Hypothalamus (tissue), 51 donors: ENCODE results near the gene SSUH2.

Experiments used
- DNase-seq, 51 donors: peaks; one replicate each; lab custom pipeline; 2025; lab: John Stamatoyannopoulos, UW

Gene SSUH2

DNA sequence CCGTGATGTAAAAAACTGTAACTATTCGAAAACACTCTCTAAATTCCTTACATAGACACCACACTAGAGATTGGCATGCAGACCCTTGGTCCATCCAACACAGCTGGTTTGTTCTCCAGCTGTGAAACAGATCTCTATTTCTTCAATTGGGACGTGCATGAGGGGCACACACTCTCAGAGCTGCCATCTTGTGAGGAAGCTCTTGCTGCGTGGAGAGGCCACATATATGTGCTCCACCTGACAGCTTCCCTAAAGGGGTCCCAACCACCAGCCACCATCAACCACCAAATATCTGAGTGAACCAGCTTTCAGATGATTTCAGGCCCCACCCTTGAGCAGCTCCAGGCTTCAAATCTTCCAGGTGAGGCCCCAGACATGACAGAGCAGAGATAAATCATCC lies 25.6 kb downstream of the SSUH2 start:
- no peak for DNase-seq

DNA sequence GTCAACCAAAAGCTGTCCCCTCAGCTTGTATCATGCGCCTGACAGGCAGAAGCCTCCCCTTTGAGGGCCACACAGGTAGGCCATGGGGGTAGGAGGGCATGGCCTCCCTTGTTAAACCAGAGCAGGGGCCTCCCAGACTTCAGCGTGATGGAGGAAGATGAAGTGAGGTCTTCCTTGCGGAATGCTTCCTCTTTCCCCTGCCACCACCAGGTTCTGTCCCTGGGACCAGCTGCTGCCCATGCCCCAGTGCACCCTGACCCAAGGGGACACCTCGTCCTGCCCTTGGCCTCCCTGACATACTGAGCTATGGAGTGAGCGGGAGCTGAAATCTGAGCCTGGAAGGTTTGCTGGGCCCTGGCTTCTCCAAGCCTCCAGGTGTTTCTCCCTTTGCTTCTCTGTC lies 26.7 kb downstream of the SSUH2 start:
- DNase-seq = no peak

DNA sequence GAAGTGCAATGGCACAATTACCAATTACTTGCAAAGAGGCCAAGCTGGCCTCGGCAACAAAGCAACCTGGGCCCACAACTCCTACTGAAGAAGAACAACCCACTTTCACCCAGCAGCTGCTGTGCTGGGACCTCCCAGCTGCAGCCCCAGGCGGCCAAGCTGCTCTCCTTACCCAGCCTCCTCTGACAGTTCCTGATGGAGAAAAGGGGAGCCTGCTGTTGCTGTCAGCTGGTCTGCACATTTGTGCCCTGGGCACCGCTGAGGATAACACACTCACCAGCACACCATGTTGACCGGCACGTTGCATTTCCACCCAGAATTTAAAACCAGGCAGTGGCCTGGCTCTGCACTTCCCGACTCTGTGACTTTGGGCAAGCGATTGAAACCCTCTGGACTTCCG lies 33.6 kb downstream of the SSUH2 start:
- no peak for DNase-seq

DNA sequence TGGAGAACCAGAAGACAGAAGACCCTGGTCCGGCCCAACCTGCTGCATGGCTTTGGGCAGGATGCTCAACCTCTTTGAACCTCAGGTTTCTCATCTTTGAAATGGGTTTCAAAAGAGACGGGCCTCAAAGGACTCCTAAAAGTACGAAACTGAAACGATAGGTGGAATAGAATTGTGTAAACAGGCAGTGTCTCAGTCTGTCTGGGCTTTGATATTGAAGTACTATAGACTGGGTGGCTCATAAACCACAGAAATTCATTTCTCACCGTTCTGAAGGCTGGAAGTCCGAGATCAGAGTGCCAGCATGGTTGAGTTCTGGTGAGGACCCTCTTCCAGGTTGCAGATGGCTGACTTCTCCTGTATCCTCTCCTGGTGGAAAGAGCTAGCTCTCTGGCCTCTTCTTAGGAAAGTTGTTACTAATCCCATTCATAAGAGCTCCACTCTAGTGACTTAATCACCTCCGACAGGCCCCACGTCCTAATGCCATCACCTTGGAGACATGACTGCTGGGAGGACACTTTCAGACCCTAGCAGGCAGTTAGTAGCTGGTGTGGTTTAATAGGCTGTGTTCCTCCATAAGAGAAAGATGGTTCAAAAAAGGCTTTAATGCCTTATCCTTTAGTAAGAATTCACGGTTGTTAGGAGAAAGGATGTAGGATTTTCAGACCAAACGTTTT lies 35.7 kb downstream of the SSUH2 start:
- DNase-seq = no peak

DNA sequence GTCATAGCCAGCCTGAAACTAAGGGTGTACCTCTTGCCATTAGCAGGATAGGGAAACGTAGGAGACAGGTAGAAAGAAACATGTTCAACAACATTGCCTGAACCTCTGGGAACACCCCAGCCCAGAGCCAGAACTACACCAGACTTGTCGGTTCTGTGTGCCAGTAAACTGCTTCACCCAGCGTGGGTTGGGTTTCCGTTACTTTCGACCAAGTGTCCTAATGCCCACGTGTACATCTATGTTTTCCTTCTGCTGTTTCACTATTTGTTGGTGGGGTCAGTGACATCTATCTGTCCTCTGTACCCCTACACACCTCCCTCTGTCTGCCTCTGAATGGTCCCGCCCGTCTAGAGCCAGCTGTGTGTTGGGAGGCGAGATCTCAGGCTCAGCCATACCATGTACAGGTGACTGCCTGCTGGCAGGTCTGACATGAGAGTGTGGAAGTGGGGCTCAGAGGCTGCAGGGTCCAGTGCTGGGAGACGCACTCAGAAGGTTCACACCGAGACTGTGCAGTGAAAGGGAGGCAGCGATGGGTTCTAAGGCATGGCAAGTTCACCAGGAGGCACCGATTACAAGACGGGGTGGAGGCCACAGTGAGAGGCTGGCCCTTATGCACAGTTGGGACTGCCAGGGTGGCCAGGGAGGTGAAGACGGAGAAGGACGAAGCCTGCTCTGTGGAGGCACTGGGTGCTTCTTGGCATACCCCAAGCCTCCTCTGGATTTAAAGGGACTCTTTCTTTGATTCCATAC lies 36.4 kb downstream of the SSUH2 start:
- no peak for DNase-seq

DNA sequence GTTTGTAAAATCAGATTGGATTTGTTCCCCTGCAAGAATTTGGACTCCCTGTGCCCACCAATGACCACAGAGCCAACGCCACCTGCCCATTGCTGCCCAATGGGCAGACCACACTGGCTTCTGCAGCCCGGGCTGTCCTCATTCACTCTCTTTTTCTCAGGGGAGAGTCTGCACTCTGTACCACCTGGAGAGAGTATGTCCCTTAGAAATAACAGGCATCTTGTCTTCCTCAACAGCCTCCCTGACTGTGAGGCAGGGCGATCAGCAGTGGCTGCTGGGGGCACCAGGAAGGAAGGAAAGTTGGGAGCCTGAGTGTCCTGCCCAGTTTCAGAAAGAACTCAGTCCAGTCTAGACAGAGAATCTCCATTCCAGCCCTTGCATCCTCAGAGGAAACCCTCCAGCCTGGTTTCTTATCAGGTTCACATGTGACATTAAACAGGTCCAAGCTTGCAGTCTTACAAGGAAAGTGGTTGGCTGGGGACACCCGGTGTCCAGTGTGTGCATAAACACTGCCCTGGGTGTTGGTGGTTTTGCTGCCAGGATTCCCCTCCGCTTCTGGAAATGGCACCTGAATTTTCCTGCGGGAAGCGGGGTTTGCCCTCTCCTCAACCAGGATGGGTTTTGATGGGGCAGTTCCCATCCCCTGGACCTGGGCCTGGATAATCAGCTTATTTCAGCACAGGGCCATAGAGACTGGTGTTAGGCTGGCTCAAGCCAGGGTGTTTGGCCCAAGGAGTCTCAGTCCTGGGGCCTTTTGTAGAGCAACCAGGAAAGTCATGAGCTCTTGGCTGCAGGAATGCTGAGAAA lies 37.2 kb downstream of the SSUH2 start:
- DNase-seq = peak in 32 of 51 donors; percentile 4 to 64 (median 20)

DNA sequence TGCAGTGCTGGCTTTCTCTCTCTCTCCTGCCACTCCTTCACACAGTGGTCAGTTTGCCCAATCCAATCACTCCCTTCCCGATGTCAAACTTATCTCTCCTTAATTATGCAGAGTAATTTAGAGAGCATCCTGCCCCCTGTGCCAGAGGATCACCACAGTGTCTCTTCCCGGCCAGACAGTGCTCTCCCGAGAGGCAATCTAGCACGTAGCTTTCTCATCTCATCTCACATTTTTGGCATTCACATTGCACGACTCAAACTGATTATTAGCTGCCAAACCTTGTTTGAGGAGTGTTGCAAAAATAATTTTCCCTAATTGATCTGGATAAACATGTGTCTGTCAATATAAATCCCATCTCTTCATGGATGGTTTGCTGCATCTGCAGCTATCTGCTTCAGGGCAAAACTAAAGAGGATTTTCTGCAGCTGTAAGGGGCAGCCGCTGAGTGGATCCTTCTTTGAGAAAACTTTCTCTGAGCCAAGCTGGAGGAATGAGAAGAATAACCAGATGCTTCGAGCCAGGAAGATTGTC lies 37.8 kb downstream of the SSUH2 start:
- no peak for DNase-seq

DNA sequence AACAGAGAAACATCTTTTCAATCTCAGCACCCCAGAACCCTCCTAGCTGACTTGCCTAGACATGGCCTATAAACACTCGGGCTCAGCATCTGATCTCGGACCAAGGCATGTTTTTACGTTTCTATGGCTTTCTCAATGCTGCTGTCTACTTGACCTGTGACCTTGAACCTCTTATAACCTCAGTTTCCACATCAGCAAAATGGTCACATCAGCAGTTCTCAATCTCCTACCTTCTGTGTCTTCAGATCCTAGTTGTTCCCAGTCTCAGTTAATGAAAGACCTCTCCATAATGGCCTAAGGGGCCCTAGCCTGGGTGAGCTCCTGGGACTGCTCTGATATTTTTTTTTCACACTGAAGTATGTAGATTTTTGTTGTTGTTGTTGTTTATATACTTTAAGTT lies 39.6 kb downstream of the SSUH2 start:
- no peak for DNase-seq

DNA sequence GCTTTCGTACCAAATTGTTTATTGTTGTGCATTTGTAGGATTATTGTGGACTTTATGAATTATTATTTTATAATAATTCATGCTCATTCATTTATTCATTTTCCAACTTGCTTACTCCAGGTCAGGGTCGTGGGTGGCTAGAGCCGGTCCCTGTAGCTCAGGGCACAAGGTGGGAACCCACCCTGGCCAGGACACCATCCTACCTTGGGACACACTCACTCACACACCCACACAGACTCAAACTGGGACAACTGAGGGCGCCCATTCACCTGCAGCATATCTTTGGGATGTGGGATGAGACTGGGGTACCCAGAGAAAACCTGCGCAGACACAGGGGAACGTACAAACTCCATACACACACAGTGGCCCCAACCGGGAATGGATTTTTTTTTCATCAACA lies 40.6 kb downstream of the SSUH2 start:
- DNase-seq = no peak

DNA sequence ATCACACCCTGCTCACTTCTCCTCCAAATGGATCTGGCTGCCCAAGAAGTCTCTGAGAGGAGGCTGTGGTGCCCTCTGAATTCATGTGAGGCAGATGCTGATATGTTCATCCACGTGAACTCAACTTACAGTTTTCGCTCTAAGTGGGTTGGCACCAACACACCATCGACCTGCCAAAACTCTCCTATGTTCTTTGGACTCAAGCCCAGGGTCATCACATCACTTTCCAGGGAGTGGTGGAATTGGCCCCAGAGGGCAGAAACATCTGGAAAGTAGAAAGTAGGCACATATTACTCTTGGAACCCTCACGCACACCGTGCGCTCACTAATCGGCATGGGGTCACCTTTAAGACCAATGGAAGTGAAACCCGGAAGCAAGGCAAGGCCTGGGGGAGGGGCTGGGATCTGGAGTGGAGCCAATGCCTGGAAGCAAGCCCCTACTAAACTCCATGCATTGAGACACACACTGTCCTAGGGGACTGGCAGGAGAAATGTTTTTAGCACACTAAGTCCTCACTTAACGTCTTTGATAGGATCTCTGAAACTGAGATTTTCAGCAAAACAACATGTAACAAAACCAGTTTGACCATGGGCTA lies 41.4 kb downstream of the SSUH2 start:
- DNase-seq = no peak

DNA sequence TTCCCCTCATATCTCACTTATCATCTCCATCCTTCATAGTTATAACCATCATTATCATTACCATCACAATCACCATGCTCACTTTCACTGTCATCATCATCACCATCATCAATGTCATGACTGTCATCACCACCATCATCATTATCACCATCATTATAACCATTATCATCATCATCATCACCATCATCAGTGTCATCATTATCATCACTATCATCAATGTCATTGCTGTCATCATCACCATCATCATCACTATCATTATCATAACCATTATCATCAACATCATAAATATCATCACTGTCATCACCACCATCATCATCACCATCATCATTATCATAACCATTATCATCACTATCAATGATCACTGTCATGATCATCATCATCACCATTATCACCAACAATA lies 44.1 kb downstream of the SSUH2 start:
- no peak for DNase-seq

DNA sequence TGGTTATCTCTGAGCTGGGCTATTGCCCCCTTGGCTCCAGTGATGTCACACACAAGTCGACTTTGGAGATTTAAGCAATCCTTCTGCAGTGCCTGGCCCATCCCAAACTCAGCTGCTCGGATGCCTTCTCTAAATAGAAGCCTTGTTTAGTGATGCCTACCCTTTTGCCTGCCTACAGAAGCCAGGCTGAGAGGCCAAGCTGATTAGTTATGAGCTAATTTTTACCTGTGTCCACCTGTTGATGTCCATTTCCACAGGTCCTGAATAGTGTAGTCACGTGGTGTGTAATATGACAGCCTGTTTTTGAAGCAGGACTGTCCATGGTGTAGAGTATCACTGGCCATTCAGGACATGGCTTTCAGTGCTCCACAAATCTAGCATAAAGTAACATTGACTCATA lies 45.5 kb downstream of the SSUH2 start:
- no peak for DNase-seq

DNA sequence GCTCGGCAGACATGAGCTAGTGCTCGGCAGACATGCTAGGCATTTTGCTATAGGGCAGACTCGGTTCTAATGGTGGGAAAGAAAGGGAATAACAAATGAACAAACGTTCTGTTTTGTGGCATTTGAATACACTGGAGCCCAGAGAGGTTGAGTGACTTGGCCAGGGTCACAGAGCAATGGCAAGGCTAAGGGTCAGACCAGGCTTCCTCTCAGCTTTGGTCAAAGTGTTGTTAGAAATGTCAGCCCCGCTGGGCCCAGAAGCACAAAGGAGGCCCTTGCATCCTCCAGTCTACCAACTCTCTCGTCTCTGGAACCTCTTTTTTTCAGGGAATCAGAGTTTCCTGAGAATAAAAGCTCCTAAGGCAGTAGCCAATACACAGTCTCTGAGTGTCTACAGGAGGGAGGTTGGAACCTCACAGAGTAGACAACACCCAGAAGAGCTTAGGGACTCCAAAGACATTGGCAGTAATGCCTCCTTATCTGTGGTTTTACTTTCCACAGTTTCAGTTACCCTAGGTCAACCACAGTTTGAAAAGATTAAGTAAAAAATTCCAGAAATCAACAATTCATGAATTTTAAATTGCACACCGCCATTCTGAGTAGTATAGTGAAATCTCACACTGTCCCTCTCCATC lies 47.3 kb downstream of the SSUH2 start:
- no peak for DNase-seq

DNA sequence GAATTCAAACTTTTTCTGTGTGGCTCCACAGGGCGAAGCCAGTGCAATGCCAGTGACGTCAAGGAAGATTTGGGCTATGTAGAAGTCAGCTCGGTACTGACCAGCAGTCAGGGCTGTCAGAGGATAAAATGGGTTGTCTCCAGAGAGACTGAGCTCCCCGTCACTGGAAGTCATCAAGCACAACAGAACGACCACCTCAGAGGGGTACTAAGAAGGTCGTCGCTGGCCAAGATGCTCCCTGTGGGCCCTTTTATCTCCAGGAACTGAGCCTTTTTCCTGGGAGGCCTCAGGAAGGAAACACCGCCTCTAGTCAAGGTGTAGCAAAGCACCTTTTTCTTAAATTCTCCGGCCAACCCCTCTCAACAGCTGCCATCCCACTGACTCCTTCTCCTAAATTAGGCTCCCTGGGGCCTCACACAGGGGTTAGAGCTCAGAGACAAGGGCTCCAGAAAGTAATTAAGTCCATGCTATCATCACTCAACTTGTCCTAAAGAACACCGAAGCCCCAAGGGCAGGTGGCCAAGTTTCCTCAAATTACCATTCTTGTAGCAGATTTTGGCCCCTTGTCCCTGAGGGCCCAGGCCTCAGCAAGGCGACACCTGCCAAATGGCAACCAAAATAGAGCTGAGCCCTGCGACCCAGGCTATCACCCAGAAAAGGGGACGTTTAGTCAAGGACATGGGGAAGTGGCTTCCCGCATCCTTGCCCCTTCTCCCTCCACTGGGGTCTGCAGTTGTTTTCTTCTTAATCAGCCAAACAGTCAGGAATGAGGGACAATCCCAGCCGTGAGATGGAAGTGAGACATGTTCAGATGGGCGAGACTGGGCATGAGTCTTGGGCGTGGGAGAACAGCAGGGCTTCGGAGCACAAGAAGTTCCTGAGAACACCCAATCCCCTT lies 48.0 kb downstream of the SSUH2 start:
- DNase-seq = no peak

DNA sequence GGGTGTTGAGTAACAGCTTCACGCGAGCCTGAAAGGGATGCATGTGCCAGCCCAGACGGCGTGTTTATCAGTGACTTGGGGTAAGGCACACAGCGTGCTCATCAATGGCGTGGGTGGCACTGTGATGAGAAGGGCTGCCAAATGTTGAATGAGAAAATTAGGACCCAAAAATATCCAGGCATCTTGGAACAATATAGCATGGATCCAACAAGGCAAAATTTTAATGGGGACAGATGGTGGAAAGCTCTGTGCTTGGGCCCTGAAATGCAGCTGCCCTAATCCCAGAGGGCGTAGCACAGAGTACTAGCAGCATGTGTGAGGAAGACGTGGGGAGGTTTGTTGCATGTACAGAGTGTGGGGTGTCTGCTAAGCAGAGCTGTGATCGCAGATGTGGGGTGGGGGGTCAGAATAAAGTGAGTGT lies 48.9 kb downstream of the SSUH2 start:
- peak in 3 of 51 donors; percentile 1 to 81 (median 7) for DNase-seq

DNA sequence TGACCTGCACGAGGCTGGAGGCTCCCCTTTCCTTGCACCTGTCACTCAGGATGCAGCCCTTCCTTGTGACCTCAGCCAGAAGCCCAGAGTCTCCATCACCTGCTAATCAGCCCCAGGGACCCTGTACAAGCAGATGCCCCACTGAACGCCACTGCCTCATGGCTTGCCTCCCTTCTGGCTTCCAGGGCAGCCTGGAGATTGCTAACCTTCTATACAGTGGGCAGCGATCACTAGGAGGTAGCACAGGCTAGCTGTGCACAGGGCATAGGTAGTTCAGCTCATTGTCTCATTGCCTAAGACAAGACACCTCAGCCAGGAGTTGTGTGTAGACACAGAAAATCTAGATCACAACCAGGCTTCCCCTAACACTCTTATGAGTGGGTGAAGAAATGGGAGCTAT lies 49.3 kb downstream of the SSUH2 start:
- no peak for DNase-seq

DNA sequence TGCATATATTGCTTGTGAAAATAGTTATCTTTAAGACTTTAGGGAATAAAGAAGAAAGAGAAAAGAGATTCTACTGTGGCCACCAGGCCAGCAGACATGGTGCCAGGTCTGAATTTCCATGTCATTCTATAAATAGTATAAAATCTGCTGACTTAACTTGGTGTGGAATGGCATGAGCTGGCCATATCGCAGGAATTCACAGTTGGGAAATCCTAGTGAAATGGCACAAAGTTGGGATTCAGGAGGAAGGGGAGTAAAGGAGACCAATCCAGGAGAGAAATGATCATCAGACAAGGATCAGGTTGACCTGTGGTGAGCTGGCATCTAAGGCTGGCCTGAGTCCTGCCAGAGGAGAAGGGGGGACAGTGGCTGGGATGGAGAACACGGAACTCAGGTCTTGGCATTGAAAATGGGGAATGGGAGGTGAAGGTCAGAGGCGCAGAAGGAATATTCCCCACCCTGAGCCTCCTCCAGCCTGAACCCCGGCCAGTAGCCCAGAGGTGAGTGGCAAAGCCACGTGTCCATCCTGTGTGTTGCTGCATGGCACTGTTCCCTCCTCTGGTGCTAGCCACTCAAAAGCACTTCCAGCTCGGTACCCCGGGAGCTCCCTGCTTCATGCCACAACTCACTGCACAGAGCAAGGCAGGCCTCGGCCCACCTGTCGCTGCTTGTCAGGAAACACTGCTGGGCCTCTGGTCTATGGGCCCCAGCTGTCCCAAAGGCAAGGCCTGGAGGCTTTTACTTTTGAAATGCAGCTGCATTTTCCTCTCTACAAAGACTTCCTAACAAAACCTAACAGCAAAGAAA lies 51.4 kb downstream of the SSUH2 start:
- DNase-seq = no peak

DNA sequence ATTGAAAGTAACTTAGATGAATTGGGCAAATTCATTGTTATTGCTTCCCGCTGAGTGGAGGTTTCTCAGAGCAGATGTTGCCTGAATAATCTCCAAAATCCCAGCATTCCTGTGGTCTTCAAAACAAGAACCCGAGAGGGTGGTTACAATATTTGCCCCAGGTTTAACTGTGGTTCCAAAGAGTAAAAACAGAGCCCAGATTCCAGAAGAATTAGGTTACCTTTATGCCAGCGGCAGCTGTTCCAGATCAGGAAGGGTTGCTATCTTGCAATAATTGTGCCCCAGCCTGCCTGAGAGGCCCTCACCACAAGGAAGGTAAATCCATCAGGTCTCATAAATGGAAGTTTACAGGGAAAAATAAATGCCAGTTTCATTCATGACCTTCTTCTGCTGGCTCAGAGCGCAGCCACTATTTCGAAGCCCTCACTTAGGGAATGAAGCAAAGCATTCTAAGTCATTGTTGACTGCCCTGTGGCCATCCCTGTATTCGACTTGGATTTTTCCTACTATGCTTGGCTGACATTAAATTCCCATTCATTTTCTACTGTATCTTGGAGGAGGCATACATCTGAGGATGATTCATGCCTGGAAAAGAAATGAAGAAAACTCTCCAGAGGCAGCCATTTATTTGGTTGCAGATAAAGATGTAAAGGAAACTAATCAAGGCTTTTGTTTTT lies 54.6 kb downstream of the SSUH2 start:
- DNase-seq = no peak
